ENCODE results near the gene FER. TPM values are rescaled to one million over a fixed set of nuclear protein-coding genes. Genes with fewer than 3 reads are reported as not detected.

FER gene
- total RNA-seq, 1 donor from 2014 or later, result 35.3 TPM

- DNase-seq, result no peak
Observed at GRCh38 chr5:108947164-108947563, 199.5 kb downstream of the FER start.

DNA sequence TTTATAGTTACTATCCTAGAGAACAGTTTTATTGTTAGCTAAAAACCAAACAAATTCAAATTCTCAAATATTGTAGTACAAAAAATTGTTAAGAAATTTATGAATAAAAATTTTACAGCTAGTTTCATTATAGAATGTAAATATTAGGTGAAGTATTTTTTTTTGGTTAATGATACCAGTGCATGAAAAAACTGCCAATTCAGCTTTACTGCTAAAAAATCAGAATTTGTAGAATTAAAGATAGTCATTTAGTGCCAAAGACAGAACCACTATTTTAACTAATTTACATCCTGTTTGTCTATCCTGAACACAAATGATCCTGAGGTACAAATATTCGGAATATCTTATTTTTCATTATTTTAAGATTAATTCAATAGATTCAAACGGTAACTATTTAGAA lies 202.6 kb downstream of the FER start:
- H3K27me3 ChIP-seq (ENCODE audit: low read depth), result no peaks in the 10 kb centered on the region
- intact Hi-C loops (cut with DNase I), result no loop called here
- no peak overlapping the region for H3K27ac ChIP-seq
- TF ChIP-seq CTCF (IDR thresholded peaks at IDR 0.05), result no peak
- no peak for ATAC-seq
- H3K4me3 ChIP-seq, result no peak overlapping the region
- DNase-seq, result no peak
- peaks cover 5% of the 10 kb centered on the region for H3K36me3 ChIP-seq
- H3K4me1 ChIP-seq, result no peaks in the 10 kb centered on the region
- H3K9me3 ChIP-seq, result no peaks in the 10 kb centered on the region

More at GRCh38 chr5:108947164-108947563, 199.5 kb downstream of the FER start:
- TF ChIP-seq CTCF (IDR thresholded peaks at IDR 0.05), result no peak
- Histone ChIP-seq H3K27ac (no peak overlapping the region), H3K27me3 (ENCODE audit: low read depth) (no peaks in the 10 kb centered on the region), H3K9me3 (no peaks in the 10 kb centered on the region), H3K4me3 (no peak overlapping the region), H3K36me3 (peaks cover 5% of the 10 kb centered on the region), H3K4me1 (no peaks in the 10 kb centered on the region)
- no peak for ATAC-seq
- intact Hi-C loops (cut with DNase I), result no loop called here

DNA sequence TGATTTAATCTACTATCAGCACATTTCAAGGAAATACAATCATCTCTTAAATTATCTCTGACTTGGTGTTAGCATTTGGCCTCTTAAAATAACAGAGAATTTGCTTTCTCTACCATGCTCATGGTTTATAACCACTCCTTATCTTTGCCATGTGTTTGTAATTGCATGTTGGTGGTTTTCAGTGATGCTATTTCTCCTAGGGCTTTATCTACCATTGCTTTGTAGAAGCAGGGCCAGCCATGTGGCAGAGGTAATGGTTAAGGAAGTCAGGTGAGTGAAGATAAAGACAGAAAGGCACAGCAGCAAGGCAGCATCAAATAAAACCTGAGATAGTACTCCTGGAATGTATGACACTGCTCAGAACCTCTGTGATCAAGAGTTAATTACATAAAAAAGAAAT lies 206.2 kb downstream of the FER start:
- no peak for TF ChIP-seq CTCF (IDR thresholded peaks at IDR 0.05)
- Histone ChIP-seq H3K27ac (no peak overlapping the region), H3K4me3 (no peak overlapping the region), H3K36me3 (no peaks in the 10 kb centered on the region), H3K9me3 (no peaks in the 10 kb centered on the region), H3K27me3 (ENCODE audit: low read depth) (no peaks in the 10 kb centered on the region), H3K4me1 (no peaks in the 10 kb centered on the region)
- ATAC-seq, result no peak
- DNase-seq, result no peak
- intact Hi-C loops (cut with DNase I), result no loop called here

DNA sequence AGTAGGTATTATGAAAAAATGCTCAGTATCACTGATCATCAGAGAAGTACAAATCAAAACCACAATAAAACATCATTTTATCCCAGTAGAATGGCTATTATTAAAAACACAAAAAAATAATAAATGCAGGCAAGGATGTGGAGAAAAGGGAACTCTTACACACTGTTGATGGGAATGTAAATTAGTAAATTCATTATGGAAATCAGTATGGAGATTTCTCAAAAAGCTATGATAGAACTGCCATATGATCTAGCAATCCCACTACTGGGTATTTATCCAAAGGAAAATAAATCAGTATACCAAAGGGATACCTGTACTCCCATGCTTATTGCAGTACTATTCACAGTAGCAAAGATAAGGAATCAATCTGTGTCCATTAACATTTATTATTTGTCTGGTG lies 209.6 kb downstream of the FER start:
- H3K36me3 ChIP-seq, result no peaks in the 10 kb centered on the region
- no peak overlapping the region for H3K4me3 ChIP-seq
- no peaks in the 10 kb centered on the region for H3K9me3 ChIP-seq
- no peaks in the 10 kb centered on the region for H3K27me3 ChIP-seq (ENCODE audit: low read depth)
- H3K4me1 ChIP-seq, result no peaks in the 10 kb centered on the region
- TF ChIP-seq CTCF (IDR thresholded peaks at IDR 0.05), result no peak
- DNase-seq (no peak), ATAC-seq (no peak)
- intact Hi-C loops (cut with DNase I), result no loop called here
- H3K27ac ChIP-seq, result no peak overlapping the region

GRCh38 chr5:108966910-108967309 lies 219.2 kb downstream of the FER start:
- TF ChIP-seq CTCF (IDR thresholded peaks at IDR 0.05), result no peak
- Histone ChIP-seq H3K4me3 (no peak overlapping the region), H3K4me1 (no peaks in the 10 kb centered on the region), H3K27me3 (ENCODE audit: low read depth) (no peaks in the 10 kb centered on the region), H3K27ac (no peak overlapping the region), H3K36me3 (no peaks in the 10 kb centered on the region), H3K9me3 (no peaks in the 10 kb centered on the region)
- DNase-seq (no peak), ATAC-seq (no peak)
- intact Hi-C loops (cut with DNase I), result no loop called here

- DNase-seq (no peak), ATAC-seq (no peak)
- Histone ChIP-seq H3K4me1 (no peaks in the 10 kb centered on the region), H3K36me3 (peaks cover 6% of the 10 kb centered on the region), H3K9me3 (no peaks in the 10 kb centered on the region), H3K27ac (no peak overlapping the region), H3K4me3 (no peak overlapping the region), H3K27me3 (ENCODE audit: low read depth) (no peaks in the 10 kb centered on the region)
- no peak for TF ChIP-seq CTCF (IDR thresholded peaks at IDR 0.05)
- intact Hi-C loops (cut with DNase I), result no loop called here
Observed at GRCh38 chr5:108974594-108974993, 226.9 kb downstream of the FER start.

Data from lower lobe of right lung (tissue), 2 donors.